GM19023 (cell line): Measurements from ENCODE around the gene SUV39H1.
A peak's percentile ranks its signal among the peaks of the same experiment; 100 is the strongest.

ENCODE experiments used
- ATAC-seq: cut with Tn5 transposase; IDR thresholded peaks from one replicate; pipeline ENCODE4 v1.9.1; 2021; ENCODE audit warnings: mild to moderate bottlenecking, moderate library complexity; ENCODE audit not compliant: unreplicated experiment

Gene SUV39H1

GRCh38 chrX:48711929-48712505, 15.5 kb downstream of the SUV39H1 start:
- ATAC-seq = no peak

- no peak for ATAC-seq
These were observed 17.3 kb downstream of the SUV39H1 start for GRCh38 chrX:48713847-48714246.

DNA sequence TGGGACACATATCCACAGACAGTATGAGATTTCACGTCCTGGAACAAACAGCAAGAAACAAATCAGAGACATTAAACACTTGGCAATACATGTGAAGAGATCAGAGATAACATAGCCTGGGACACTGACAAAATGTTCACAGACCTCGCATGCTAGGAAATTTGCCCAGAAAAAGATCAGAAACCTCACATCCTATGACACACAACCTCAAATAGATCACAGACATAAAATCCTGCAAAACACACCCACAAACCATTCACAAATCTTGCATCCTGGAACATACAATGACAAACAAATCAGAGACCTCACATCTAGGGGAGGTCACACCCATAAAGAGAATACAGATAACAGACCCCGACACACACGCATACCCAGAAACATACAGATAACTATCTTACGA, 18.0 kb downstream of the SUV39H1 start:
- no peak for ATAC-seq

DNA sequence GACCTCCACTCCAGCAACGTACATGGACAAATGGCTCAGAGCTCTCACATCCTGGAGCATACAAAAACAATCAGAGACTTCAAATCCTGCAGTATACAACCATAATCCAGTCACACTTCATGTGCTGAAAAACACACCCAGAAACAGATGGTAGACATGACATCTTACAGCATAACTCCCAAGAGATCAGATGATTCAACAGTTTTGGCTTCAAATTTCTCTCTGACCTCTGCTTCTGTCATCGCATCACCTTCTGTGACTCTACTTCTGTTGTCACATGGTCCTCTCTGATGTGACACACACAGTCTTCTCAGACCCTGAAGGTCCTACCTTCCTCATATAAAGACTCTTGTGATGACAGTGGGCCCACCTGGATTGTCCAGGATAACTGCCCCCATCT, 18.5 kb downstream of the SUV39H1 start:
- ATAC-seq = no peak

- ATAC-seq = no peak
These were observed 19.5 kb downstream of the SUV39H1 start for GRCh38 chrX:48715876-48716502.

- ATAC-seq = no peak
These were observed 23.4 kb downstream of the SUV39H1 start for GRCh38 chrX:48719958-48720357.

DNA sequence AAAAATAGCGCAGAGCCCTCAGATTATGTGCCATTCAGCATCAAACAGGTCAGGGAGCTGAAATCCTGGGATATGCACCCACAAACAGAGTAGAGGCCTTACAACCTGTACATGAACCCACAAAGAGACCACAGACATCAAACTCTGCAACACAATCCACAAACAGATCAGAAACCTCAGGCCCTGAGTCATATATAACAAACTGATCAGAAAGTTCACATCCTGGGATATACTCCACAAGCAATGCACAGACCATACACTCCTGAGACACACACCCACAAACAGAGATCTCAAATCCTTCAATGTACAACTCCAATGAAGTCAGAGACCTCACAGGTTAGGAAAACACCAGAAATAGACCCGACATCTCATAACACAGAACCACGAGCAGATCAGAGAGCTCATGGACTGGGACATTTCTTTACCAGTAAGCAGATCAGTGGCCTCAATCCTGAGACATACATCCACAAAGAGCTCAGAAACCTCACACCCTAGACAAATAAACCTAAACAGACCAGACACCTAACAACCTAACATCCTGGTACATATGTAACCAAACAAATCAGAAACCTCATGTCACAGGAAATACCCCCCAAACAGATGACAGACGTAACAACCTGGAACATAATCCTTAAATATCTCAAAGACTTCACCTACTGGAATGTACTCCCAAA, 24.2 kb downstream of the SUV39H1 start:
- ATAC-seq = no peak

DNA sequence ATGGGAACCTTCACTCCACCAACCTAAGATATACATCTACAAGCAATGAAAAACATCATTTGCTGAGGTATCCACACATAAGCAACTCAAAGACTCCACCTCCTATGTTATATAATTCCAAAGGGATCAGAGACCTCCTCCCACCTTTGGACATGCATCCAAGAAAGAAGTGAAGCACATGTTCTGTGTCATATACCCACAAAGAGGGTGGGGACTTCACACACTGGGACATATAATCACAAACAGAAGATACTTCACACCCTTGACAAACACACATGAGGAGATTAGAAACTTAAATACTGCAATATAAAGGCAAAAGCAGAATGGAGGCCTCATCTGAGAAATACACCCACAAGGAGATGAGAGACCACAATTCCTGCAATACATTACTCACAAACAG, 25.4 kb downstream of the SUV39H1 start:
- ATAC-seq = no peak

DNA sequence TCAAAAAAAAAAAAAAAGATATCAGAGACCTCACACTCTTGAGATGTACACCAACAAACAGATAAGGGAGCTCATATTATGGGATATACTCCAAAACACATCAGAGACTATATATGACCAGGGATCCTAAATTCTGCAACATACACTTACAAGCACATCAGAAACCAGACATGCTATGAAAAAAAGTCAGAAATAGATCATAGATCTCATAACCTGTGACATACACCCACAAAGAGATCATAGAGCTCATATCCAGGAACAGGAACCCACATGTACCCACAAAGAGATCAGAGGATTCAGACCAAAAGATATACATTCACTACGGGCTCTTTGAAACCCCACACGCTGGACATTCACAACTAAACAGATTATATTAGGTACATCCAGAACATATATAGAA, 30.1 kb downstream of the SUV39H1 start:
- ATAC-seq = no peak

DNA sequence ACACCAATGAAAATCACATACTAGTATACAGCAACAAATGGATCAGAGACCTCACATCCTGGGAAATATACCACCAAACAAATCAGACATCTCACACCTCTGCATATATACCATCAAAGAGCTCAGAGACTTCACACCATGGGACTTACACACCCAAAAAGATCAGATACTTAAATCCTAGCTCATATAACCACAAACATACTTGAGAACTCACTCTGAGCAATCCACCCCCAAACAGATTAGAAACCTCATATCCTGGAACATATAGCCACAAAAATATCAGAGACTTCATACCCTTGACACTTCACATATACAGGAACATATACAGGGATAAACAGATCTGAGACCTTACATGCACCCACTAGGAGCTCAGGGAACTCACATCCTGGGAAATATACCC, 32.1 kb downstream of the SUV39H1 start:
- no peak for ATAC-seq

GRCh38 chrX:48736303-48736702, 39.8 kb downstream of the SUV39H1 start:
- ATAC-seq = no peak

- no peak for ATAC-seq
These were observed 40.3 kb downstream of the SUV39H1 start for GRCh38 chrX:48736878-48737212.

DNA sequence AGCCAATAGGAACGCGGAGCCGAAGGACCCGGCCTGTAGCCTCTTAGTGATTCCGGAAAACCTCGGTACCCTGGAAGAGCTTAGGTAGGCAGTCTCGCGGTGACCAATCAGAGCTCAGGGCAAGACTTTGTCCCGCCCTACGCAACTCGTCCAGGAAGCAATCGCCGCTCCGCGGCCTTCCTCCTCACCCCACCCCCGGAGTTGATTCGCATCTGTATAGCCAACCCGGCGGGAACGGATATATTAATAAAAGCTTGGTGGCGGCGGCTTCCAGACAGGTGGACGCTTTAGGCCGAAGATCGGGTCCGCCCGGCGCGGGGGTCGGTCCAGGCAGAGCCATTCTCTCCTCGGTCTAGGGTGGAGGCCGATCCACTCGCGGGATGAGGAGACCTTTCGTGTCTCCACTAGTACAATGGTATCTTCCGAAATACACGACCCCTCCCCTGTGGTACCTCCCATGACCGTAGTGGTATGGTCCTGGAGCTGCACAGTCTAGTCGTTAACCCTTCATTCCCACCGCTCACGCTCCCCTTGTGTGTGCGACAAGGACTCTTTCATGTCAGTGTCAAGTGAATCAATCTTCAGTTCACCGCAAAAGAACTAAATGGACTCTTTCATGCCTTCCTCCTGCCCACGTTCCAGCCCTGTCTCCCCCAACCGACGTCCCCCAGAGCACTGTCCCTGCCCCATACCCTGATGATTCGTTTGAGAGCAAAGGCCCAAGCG, 40.8 kb downstream of the SUV39H1 start:
- peak; percentile 98 for ATAC-seq

- ATAC-seq = no peak
These were observed 41.4 kb downstream of the SUV39H1 start for GRCh38 chrX:48737940-48738339.

GRCh38 chrX:48741834-48742233, 45.3 kb downstream of the SUV39H1 start:
- ATAC-seq = no peak

DNA sequence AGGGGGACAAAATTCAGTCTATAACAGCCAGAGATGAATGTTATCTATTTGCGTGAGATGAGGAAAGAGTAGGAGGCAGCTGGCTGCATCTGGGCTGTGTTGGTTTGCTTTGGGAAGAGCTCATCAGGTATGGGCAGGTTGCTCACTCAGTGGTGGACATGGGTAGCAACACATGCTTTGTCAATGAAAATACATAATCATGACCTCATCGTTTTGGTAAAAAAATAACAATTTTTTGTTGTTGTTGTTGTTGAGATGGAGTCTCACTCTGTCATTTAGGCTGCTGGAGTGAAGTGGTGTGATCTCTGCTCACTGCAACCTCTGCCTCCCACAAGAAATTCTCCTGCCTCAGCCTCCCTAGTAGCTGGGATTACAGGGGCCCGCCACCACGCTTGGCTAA, 48.7 kb downstream of the SUV39H1 start:
- no peak for ATAC-seq

GRCh38 chrX:48747415-48748016, 51.0 kb downstream of the SUV39H1 start:
- ATAC-seq = no peak

DNA sequence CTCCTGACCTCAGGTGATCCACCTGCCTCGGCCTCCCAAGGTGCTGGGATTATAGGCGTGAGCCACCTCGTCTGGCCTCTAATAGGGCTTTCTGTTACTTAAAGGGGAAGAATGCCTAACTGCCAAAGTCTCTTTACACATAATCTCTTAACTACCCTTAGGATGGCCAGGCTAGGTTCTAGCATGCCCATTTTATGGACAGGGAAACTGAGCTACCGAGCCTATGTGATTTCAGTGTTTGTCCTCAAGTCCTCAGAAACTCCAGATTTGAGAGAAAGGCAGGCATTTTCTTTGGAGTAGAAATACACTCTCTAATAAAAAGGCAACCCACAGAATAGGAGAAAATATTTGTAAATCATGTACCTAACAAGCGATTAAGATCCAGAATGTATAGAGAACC, 52.6 kb downstream of the SUV39H1 start:
- ATAC-seq = no peak

GRCh38 chrX:48751343-48751742, 54.8 kb downstream of the SUV39H1 start:
- ATAC-seq = no peak

GRCh38 chrX:48752498-48752897, 56.0 kb downstream of the SUV39H1 start:
- ATAC-seq = no peak

GRCh38 chrX:48753708-48754228, 57.2 kb downstream of the SUV39H1 start:
- ATAC-seq = no peak
